K562 (cell line): Measurements from ENCODE around the gene GKAP1. TPM values are rescaled to one million over a fixed set of nuclear protein-coding genes. Genes with fewer than 3 reads are reported as not detected.
A peak's percentile ranks its signal among the peaks of the same experiment; 100 is the strongest.

ENCODE experiments used
- ATF2 ChIP-seq: sonication (generic); formaldehyde crosslinking; IDR thresholded peaks from 2 replicates; pipeline ENCODE4 v1.8.1; 2022; ENCODE audit warnings: missing genetic modification reagents
- CCNT2 ChIP-seq: IDR thresholded peaks from 2 replicates; pipeline ENCODE4 v1.6.1; 2011; ENCODE audit warnings: borderline replicate concordance, low read depth, mild to moderate bottlenecking, moderate library complexity, mixed read lengths, low read length; ENCODE audit not compliant: insufficient read length; ENCODE audit errors: extremely low read depth
- ETV6 ChIP-seq, 3 experiments: fragments of 150-350 bp in 1 of 3; sonication (generic) in 1 of 3; formaldehyde crosslinking in 1 of 3; IDR thresholded peaks; 2 replicates each; pipeline versions ENCODE4 v1.6.1 to v1.8.0; 2014 to 2022; ENCODE audit warnings: borderline replicate concordance in 2 of 3, low read depth in 2 of 3, antibody characterized with exemption in 1 of 3, low read length in 1 of 3, mild to moderate bottlenecking in 1 of 3, missing genetic modification reagents in 1 of 3
- GABPB1 ChIP-seq: sonication (generic); formaldehyde crosslinking; IDR thresholded peaks from 2 replicates; pipeline ENCODE4 v1.8.0; 2022; ENCODE audit warnings: mild to moderate bottlenecking, missing genetic modification reagents
- JUND ChIP-seq, 2 experiments: IDR thresholded peaks; 2 replicates in 1 of 2; 3 replicates in 1 of 2; pipeline ENCODE4 v1.6.1; 2011; ENCODE audit warnings: borderline replicate concordance in 2 of 2, low read depth in 2 of 2, low read length in 2 of 2, improper control_type of control experiment in 1 of 2, missing biosample characterization in 1 of 2, missing genetic modification characterization in 1 of 2, missing genetic modification reagents in 1 of 2
- KDM5B ChIP-seq: fragments of 200-600 bp; sonication (generic); IDR thresholded peaks from 2 replicates; pipeline ENCODE4 v1.6.1; 2012; ENCODE audit warnings: low read depth, mild to moderate bottlenecking, moderate library complexity, low read length, control low read depth, inconsistent platforms; ENCODE audit not compliant: insufficient replicate concordance
- MAX ChIP-seq: sonication (generic); formaldehyde crosslinking; IDR thresholded peaks from 2 replicates; pipeline ENCODE4 v1.9.0; 2022; ENCODE audit warnings: mild to moderate bottlenecking, missing genetic modification reagents
- NCOR1 ChIP-seq: fragments of 450-650 bp; IDR thresholded peaks from 2 replicates; pipeline ENCODE4 v1.6.1; 2016; ENCODE audit warnings: mild to moderate bottlenecking, moderate library complexity
- NFIC ChIP-seq: fragments of 450-650 bp; IDR thresholded peaks from 2 replicates; pipeline ENCODE4 v1.6.1; 2017; ENCODE audit warnings: mild to moderate bottlenecking, inconsistent platforms
- SNRNP70 ChIP-seq: fragments of 200-400 bp; formaldehyde crosslinking; optimal IDR thresholded peaks from 2 replicates; pipeline ENCODE3; 2017; ENCODE audit warnings: low read depth, low read length
- SUPT5H ChIP-seq: fragments of 450-650 bp; IDR thresholded peaks from 2 replicates; pipeline ENCODE4 v1.6.1; 2016
- TGIF2 ChIP-seq: sonication (generic); formaldehyde crosslinking; IDR thresholded peaks from 2 replicates; pipeline ENCODE4 v1.8.1; 2022; ENCODE audit warnings: mild to moderate bottlenecking, missing genetic modification reagents, moderate library complexity
- ZBTB40 ChIP-seq, 2 experiments: fragments of 450-650 bp in 1 of 2; sonication (generic) in 1 of 2; formaldehyde crosslinking in 1 of 2; IDR thresholded peaks; 2 replicates each; pipeline versions ENCODE4 v1.7.1 to v1.9.0; 2016 to 2022; ENCODE audit warnings: inconsistent platforms in 1 of 2, mild to moderate bottlenecking in 1 of 2, missing genetic modification reagents in 1 of 2
- ZBTB7A ChIP-seq: IDR thresholded peaks from 2 replicates; pipeline ENCODE4 v1.6.1; 2011; ENCODE audit warnings: low read depth, mild to moderate bottlenecking, low read length, moderate library complexity, borderline replicate concordance; ENCODE audit not compliant: control insufficient read depth
- polyA plus RNA-seq, 8 experiments: library from polyadenylated mRNA; depleted of rRNA in 4 of 8; stranded (reverse) in 5 of 8; unstranded in 3 of 8; fragments of >200 nt; fragmentation: Nextera tagmentation in 2 of 8; fragmentation: Illumina TruSeq in 1 of 8; extraction: Ambion mirVana in 2 of 8; extraction: Trizol in 1 of 8; gene quantifications; 2 replicates each; pipeline versions ENCODE4 v1.2.1 to v1.2.3, GENCODE V29; 2011 to 2014; ENCODE audit warnings: inconsistent platforms in 1 of 8, missing spikeins in 1 of 8
- total RNA-seq, 7 experiments: library from RNA; depleted of rRNA in 6 of 7; stranded (reverse); fragments of >200 nt in 6 of 7; fragmentation: Illumina TruSeq in 2 of 7; extraction: Trizol in 2 of 7; gene quantifications; 2 replicates each; pipeline versions ENCODE4 v1.2.1 to v1.2.3, GENCODE V29; 2011 to 2021; ENCODE audit warnings: low replicate concordance in 1 of 7

The GKAP1 gene
- total and polyA plus RNA-seq, 9 of the 15 experiments (the other 6 are each of a cell fraction or from before 2014, with no cell fraction given) = 1.0 to 3.8 (median 2.7) TPM

- no peak for TF ChIP-seq ATF2 (CRISPR knock-in tag)
- 0 out of 2 replicates have a peak, but pooled peaks have one; percentile 29 for TF ChIP-seq NFIC
- no peak for TF ChIP-seq ETV6 (IDR thresholded peaks at IDR 0.05; ENCODE audit: borderline replicate concordance in 1 of 2, low read depth in 2 of 2, low read length in 1 of 2)
- no peak for TF ChIP-seq ETV6 (CRISPR knock-in tag; IDR thresholded peaks at IDR 0.05; ENCODE audit: borderline replicate concordance)
- TF ChIP-seq ZBTB7A = peak; percentile 5; the same call in 1 of the 2 replicates
- TF ChIP-seq JUND (IDR thresholded peaks at IDR 0.05; ENCODE audit: borderline replicate concordance, low read depth, low read length) = peak; percentile 80
- TF ChIP-seq JUND (tag; IDR thresholded peaks at IDR 0.05; ENCODE audit: borderline replicate concordance, low read depth, low read length) = no peak; the same call in 1 of the 3 replicates
- peak; percentile 57 for TF ChIP-seq KDM5B
- peak; percentile 84 for TF ChIP-seq SUPT5H
- TF ChIP-seq CCNT2 = peak; percentile 63
- peak; percentile 55; the same call in 1 of the 2 replicates for TF ChIP-seq TGIF2 (CRISPR knock-in tag)
- TF ChIP-seq NCOR1 = peak; percentile 53
- peak; percentile 83 for TF ChIP-seq GABPB1 (CRISPR knock-in tag)
- peak; percentile 73 for TF ChIP-seq MAX (CRISPR knock-in tag)
- no peak for TF ChIP-seq SNRNP70
- 0 out of 2 replicates have a peak, but pooled peaks have one; percentile 27 for TF ChIP-seq ZBTB40 (IDR thresholded peaks at IDR 0.05)
- TF ChIP-seq ZBTB40 (CRISPR knock-in tag; IDR thresholded peaks at IDR 0.05) = peak; percentile 43; the same call in 1 of the 2 replicates
Measured at GRCh38 chr9:83707768-83708514, 109.6 kb downstream of the GKAP1 start, which contains the start of gene UBQLN1 (continued).
